ENCODE measurements around the gene NUAK1. TPM values are rescaled to one million over a fixed set of nuclear protein-coding genes. Genes with fewer than 3 reads are reported as not detected.

NUAK1 gene
- total and polyA plus RNA-seq, 2 donors = 2.1 to 4.3 TPM

GRCh38 chr12:106054049-106054448 lies 84.7 kb downstream of the NUAK1 start:
- no peak for DNase-seq (ENCODE audit: low read depth in 6 of 9, low spot score in 9 of 9)
- no peaks in the 10 kb centered on the region for H3K9me3 ChIP-seq (ENCODE audit: control insufficient read depth in 2 of 2, insufficient read depth in 1 of 2, low read length in 1 of 2)
- H3K27me3 ChIP-seq (ENCODE audit: control insufficient read depth in 2 of 2, insufficient read depth in 1 of 2, low read length in 1 of 2) = no peaks in the 10 kb centered on the region
- H3K4me3 ChIP-seq (ENCODE audit: low read length in 2 of 2) = no peak overlapping the region
- no peaks in the 10 kb centered on the region for H3K4me1 ChIP-seq (ENCODE audit: control insufficient read depth in 2 of 2, insufficient read depth in 2 of 2, low read length in 2 of 2)
- no peaks in the 10 kb centered on the region for H3K36me3 ChIP-seq (ENCODE audit: control insufficient read depth in 2 of 2, insufficient read depth in 2 of 2, low read length in 1 of 2)
- no peak overlapping the region for H3K27ac ChIP-seq (ENCODE audit: low read depth in 1 of 2, low read length in 1 of 2)

- Histone ChIP-seq H3K27me3 (ENCODE audit: control insufficient read depth in 2 of 2, insufficient read depth in 1 of 2, low read length in 1 of 2) (no peaks in the 10 kb centered on the region), H3K4me3 (ENCODE audit: low read length in 2 of 2) (no peak overlapping the region), H3K4me1 (ENCODE audit: control insufficient read depth in 2 of 2, insufficient read depth in 2 of 2, low read length in 2 of 2) (no peaks in the 10 kb centered on the region), H3K9me3 (ENCODE audit: control insufficient read depth in 2 of 2, insufficient read depth in 1 of 2, low read length in 1 of 2) (no peaks in the 10 kb centered on the region), H3K27ac (ENCODE audit: low read depth in 1 of 2, low read length in 1 of 2) (no peak overlapping the region), H3K36me3 (ENCODE audit: control insufficient read depth in 2 of 2, insufficient read depth in 2 of 2, low read length in 1 of 2) (no peaks in the 10 kb centered on the region)
- DNase-seq (ENCODE audit: low read depth in 6 of 9, low spot score in 9 of 9) = no peak
- WGBS = 85% methylated on average over 6 of the region's 6 CpGs
Measured at GRCh38 chr12:106051853-106052531, 86.8 kb downstream of the NUAK1 start.

- no peaks in the 10 kb centered on the region for H3K9me3 ChIP-seq (ENCODE audit: control insufficient read depth in 2 of 2, insufficient read depth in 1 of 2, low read length in 1 of 2)
- whole genome bisulfite sequencing = 91% methylated on average over 5 of the region's 5 CpGs
- H3K27ac ChIP-seq (ENCODE audit: low read depth in 1 of 2, low read length in 1 of 2) = no peak overlapping the region
- no peaks in the 10 kb centered on the region for H3K4me1 ChIP-seq (ENCODE audit: control insufficient read depth in 2 of 2, insufficient read depth in 2 of 2, low read length in 2 of 2)
- no peak for DNase-seq (ENCODE audit: low read depth in 6 of 9, low spot score in 9 of 9)
- H3K4me3 ChIP-seq (ENCODE audit: low read length in 2 of 2) = no peak overlapping the region
- H3K27me3 ChIP-seq (ENCODE audit: control insufficient read depth in 2 of 2, insufficient read depth in 1 of 2, low read length in 1 of 2) = no peaks in the 10 kb centered on the region
- H3K36me3 ChIP-seq (ENCODE audit: control insufficient read depth in 2 of 2, insufficient read depth in 2 of 2, low read length in 1 of 2) = no peaks in the 10 kb centered on the region
Measured at GRCh38 chr12:106049546-106049945, 89.2 kb downstream of the NUAK1 start.

- Histone ChIP-seq H3K4me1 (ENCODE audit: control insufficient read depth in 2 of 2, insufficient read depth in 2 of 2, low read length in 2 of 2) (no peaks in the 10 kb centered on the region), H3K27me3 (ENCODE audit: control insufficient read depth in 2 of 2, insufficient read depth in 1 of 2, low read length in 1 of 2) (no peaks in the 10 kb centered on the region), H3K27ac (ENCODE audit: low read depth in 1 of 2, low read length in 1 of 2) (no peak overlapping the region), H3K4me3 (ENCODE audit: low read length in 2 of 2) (no peak overlapping the region), H3K9me3 (ENCODE audit: control insufficient read depth in 2 of 2, insufficient read depth in 1 of 2, low read length in 1 of 2) (no peaks in the 10 kb centered on the region), H3K36me3 (ENCODE audit: control insufficient read depth in 2 of 2, insufficient read depth in 2 of 2, low read length in 1 of 2) (no peaks in the 10 kb centered on the region)
- WGBS = 95% methylated on average over 9 of the region's 9 CpGs
- no peak for DNase-seq (ENCODE audit: low read depth in 6 of 9, low spot score in 9 of 9)
Measured at GRCh38 chr12:106049105-106049504, 89.6 kb downstream of the NUAK1 start.

GRCh38 chr12:106048676-106049075 lies 90.1 kb downstream of the NUAK1 start:
- Histone ChIP-seq H3K27me3 (ENCODE audit: control insufficient read depth in 2 of 2, insufficient read depth in 1 of 2, low read length in 1 of 2) (no peaks in the 10 kb centered on the region), H3K4me3 (ENCODE audit: low read length in 2 of 2) (no peak overlapping the region), H3K9me3 (ENCODE audit: control insufficient read depth in 2 of 2, insufficient read depth in 1 of 2, low read length in 1 of 2) (no peaks in the 10 kb centered on the region), H3K4me1 (ENCODE audit: control insufficient read depth in 2 of 2, insufficient read depth in 2 of 2, low read length in 2 of 2) (no peaks in the 10 kb centered on the region), H3K27ac (ENCODE audit: low read depth in 1 of 2, low read length in 1 of 2) (no peak overlapping the region), H3K36me3 (ENCODE audit: control insufficient read depth in 2 of 2, insufficient read depth in 2 of 2, low read length in 1 of 2) (no peaks in the 10 kb centered on the region)
- WGBS = 64% methylated on average over 6 of the region's 6 CpGs
- no peak for DNase-seq (ENCODE audit: low read depth in 6 of 9, low spot score in 9 of 9)

GRCh38 chr12:106048016-106048415 lies 90.7 kb downstream of the NUAK1 start:
- Histone ChIP-seq H3K27me3 (ENCODE audit: control insufficient read depth in 2 of 2, insufficient read depth in 1 of 2, low read length in 1 of 2) (no peaks in the 10 kb centered on the region), H3K36me3 (ENCODE audit: control insufficient read depth in 2 of 2, insufficient read depth in 2 of 2, low read length in 1 of 2) (no peaks in the 10 kb centered on the region), H3K9me3 (ENCODE audit: control insufficient read depth in 2 of 2, insufficient read depth in 1 of 2, low read length in 1 of 2) (no peaks in the 10 kb centered on the region), H3K4me1 (ENCODE audit: control insufficient read depth in 2 of 2, insufficient read depth in 2 of 2, low read length in 2 of 2) (no peaks in the 10 kb centered on the region), H3K27ac (ENCODE audit: low read depth in 1 of 2, low read length in 1 of 2) (no peak overlapping the region), H3K4me3 (ENCODE audit: low read length in 2 of 2) (no peak overlapping the region)
- WGBS = 88% methylated on average over 1 of the region's 1 CpG
- DNase-seq (ENCODE audit: low read depth in 6 of 9, low spot score in 9 of 9) = no peak

GRCh38 chr12:106046947-106047346 lies 91.8 kb downstream of the NUAK1 start:
- H3K4me1 ChIP-seq (ENCODE audit: control insufficient read depth in 2 of 2, insufficient read depth in 2 of 2, low read length in 2 of 2) = no peaks in the 10 kb centered on the region
- no peaks in the 10 kb centered on the region for H3K9me3 ChIP-seq (ENCODE audit: control insufficient read depth in 2 of 2, insufficient read depth in 1 of 2, low read length in 1 of 2)
- H3K27me3 ChIP-seq (ENCODE audit: control insufficient read depth in 2 of 2, insufficient read depth in 1 of 2, low read length in 1 of 2) = no peaks in the 10 kb centered on the region
- H3K4me3 ChIP-seq (ENCODE audit: low read length in 2 of 2) = no peak overlapping the region
- H3K36me3 ChIP-seq (ENCODE audit: control insufficient read depth in 2 of 2, insufficient read depth in 2 of 2, low read length in 1 of 2) = no peaks in the 10 kb centered on the region
- DNase-seq (ENCODE audit: low read depth in 6 of 9, low spot score in 9 of 9) = no peak
- WGBS = 90% methylated on average over 2 of the region's 2 CpGs
- no peak overlapping the region for H3K27ac ChIP-seq (ENCODE audit: low read depth in 1 of 2, low read length in 1 of 2)

GRCh38 chr12:106046301-106046846 lies 92.4 kb downstream of the NUAK1 start:
- H3K4me3 ChIP-seq (ENCODE audit: low read length in 2 of 2) = no peak overlapping the region
- H3K27me3 ChIP-seq (ENCODE audit: control insufficient read depth in 2 of 2, insufficient read depth in 1 of 2, low read length in 1 of 2) = no peaks in the 10 kb centered on the region
- no peaks in the 10 kb centered on the region for H3K4me1 ChIP-seq (ENCODE audit: control insufficient read depth in 2 of 2, insufficient read depth in 2 of 2, low read length in 2 of 2)
- H3K36me3 ChIP-seq (ENCODE audit: control insufficient read depth in 2 of 2, insufficient read depth in 2 of 2, low read length in 1 of 2) = no peaks in the 10 kb centered on the region
- DNase-seq (ENCODE audit: low read depth in 6 of 9, low spot score in 9 of 9) = no peak
- 92% methylated on average over 4 of the region's 4 CpGs for WGBS
- H3K27ac ChIP-seq (ENCODE audit: low read depth in 1 of 2, low read length in 1 of 2) = no peak overlapping the region
- no peaks in the 10 kb centered on the region for H3K9me3 ChIP-seq (ENCODE audit: control insufficient read depth in 2 of 2, insufficient read depth in 1 of 2, low read length in 1 of 2)

- peaks cover 0 to 2% of the 10 kb centered on the region in 2 donors for H3K9me3 ChIP-seq (ENCODE audit: control insufficient read depth in 2 of 2, insufficient read depth in 1 of 2, low read length in 1 of 2)
- no peak overlapping the region for H3K4me3 ChIP-seq (ENCODE audit: low read length in 2 of 2)
- no peaks in the 10 kb centered on the region for H3K27me3 ChIP-seq (ENCODE audit: control insufficient read depth in 2 of 2, insufficient read depth in 1 of 2, low read length in 1 of 2)
- H3K4me1 ChIP-seq (ENCODE audit: control insufficient read depth in 2 of 2, insufficient read depth in 2 of 2, low read length in 2 of 2) = no peaks in the 10 kb centered on the region
- H3K27ac ChIP-seq (ENCODE audit: low read depth in 1 of 2, low read length in 1 of 2) = no peak overlapping the region
- no peaks in the 10 kb centered on the region for H3K36me3 ChIP-seq (ENCODE audit: control insufficient read depth in 2 of 2, insufficient read depth in 2 of 2, low read length in 1 of 2)
- DNase-seq (ENCODE audit: low read depth in 6 of 9, low spot score in 9 of 9) = no peak
- WGBS = 96% methylated on average over 4 of the region's 4 CpGs
Measured at GRCh38 chr12:106045251-106045674, 93.5 kb downstream of the NUAK1 start.

All from thymus (tissue), 11 donors.